Gastrocnemius medialis (tissue), 4 donors: Measurements from ENCODE around the gene ATP5MG.

Experiments
- CTCF ChIP-seq, 5 experiments: fragments of 450-650 bp in 3 of 5; fragments of 200-600 bp in 2 of 5; sonication (generic) in 2 of 5; IDR thresholded peaks in 4 of 5; conservative IDR thresholded peaks in 1 of 5; 1 replicate in 4 of 5; 2 replicates in 1 of 5; pipeline ENCODE4 v1.5.1; 2016 to 2019; ENCODE audit warnings: antibody characterized with exemption in 5 of 5, mild to moderate bottlenecking in 3 of 5, moderate library complexity in 3 of 5
- POLR2A ChIP-seq, 2 donors: fragments of 450-650 bp; IDR thresholded peaks; one replicate each; pipeline ENCODE4 v1.6.1; 2017; ENCODE audit warnings: antibody characterized with exemption in 2 of 2, mild to moderate bottlenecking in 2 of 2, moderate library complexity in 2 of 2

- TF ChIP-seq CTCF (IDR thresholded peaks at IDR 0.05 in 4 of 5, conservative IDR thresholded peaks at IDR 0.05 in 1 of 5) (no peak), POLR2A (IDR thresholded peaks at IDR 0.05) (no peak)
Measured at GRCh38 chr11:118382954-118383353, 18.5 kb upstream of the ATP5MG start.
